IMR-90 (cell line): ENCODE measurements around the gene LRRC4C. TPM values are rescaled to one million over a fixed set of nuclear protein-coding genes. Genes with fewer than 3 reads are reported as not detected.

ENCODE experiments used
- ATAC-seq: fragments of 200-7000 bp; cut with Tn5 transposase; 2 replicates; pipeline ENCODE4 v1.9.1; 2020; ENCODE audit warnings: low read depth, mild to moderate bottlenecking, moderate library complexity
- BruUV-seq: library from RNA; stranded (reverse); fragments of 400-500 nt; replicated peaks from 2 replicates; lab custom pipeline; 2021; lab: Mats Ljungman, UMichigan
- CTCF ChIA-PET: fragments of 300-600 bp; formaldehyde crosslinking; extraction: SDS; loops from one replicate; lab custom pipeline; 2021; ENCODE audit warnings: antibody characterized with exemption; lab: Yijun Ruan, JAX
- POLR2A ChIA-PET: fragments of 300-600 bp; sonication (Branson Sonifier 250); formaldehyde crosslinking; loops from one replicate; lab custom pipeline; 2022; ENCODE audit warnings: antibody characterized with exemption; ENCODE audit not compliant: unreplicated experiment; lab: Charles Lee
- DNase-seq: peaks from one replicate; pipeline ENCODE4 v3.0.0; 2013
- H2AFZ ChIP-seq: replicated peaks from 2 replicates; pipeline ENCODE3; 2013; ENCODE audit warnings: low read length, mild to moderate bottlenecking; ENCODE audit not compliant: poor library complexity
- H2AK5ac ChIP-seq: 2 replicates; pipeline ENCODE4 v1.6.1; 2013; ENCODE audit warnings: low read depth, low read length, inconsistent platforms
- H2AK9ac ChIP-seq: replicated peaks from 2 replicates; pipeline ENCODE3; 2013; ENCODE audit warnings: mild to moderate bottlenecking, low read depth, low read length, moderate library complexity; ENCODE audit not compliant: poor library complexity
- H2BK120ac ChIP-seq: 2 replicates; pipeline ENCODE4 v1.6.1; 2013; ENCODE audit warnings: low read depth, low read length, inconsistent platforms
- H2BK15ac ChIP-seq: 3 replicates; pipeline ENCODE4 v1.6.1; 2013; ENCODE audit warnings: low read depth, low read length, inconsistent platforms
- H2BK20ac ChIP-seq: 2 replicates; pipeline ENCODE4 v1.6.1; 2013; ENCODE audit warnings: low read depth, mild to moderate bottlenecking, inconsistent platforms, low read length, moderate library complexity
- H2BK5ac ChIP-seq: 2 replicates; pipeline ENCODE4 v1.6.1; 2013; ENCODE audit warnings: mild to moderate bottlenecking, low read depth, low read length, inconsistent platforms; ENCODE audit not compliant: poor library complexity, severe bottlenecking
- H3K14ac ChIP-seq: replicated peaks from 2 replicates; pipeline ENCODE4 v1.6.1; 2013; ENCODE audit warnings: low read depth, low read length, inconsistent platforms
- H3K18ac ChIP-seq: 2 replicates; pipeline ENCODE4 v1.6.1; 2013; ENCODE audit warnings: low read depth, low read length, control low read depth
- H3K23ac ChIP-seq: 2 replicates; pipeline ENCODE4 v1.6.1; 2013; ENCODE audit warnings: low read depth, low read length, inconsistent platforms
- H3K27ac ChIP-seq: 2 replicates; pipeline ENCODE4 v1.5.1; 2013; ENCODE audit warnings: mild to moderate bottlenecking, control low read depth, low read length; ENCODE audit not compliant: insufficient read depth
- H3K27me3 ChIP-seq: 2 replicates; pipeline ENCODE4 v1.6.1; 2013; ENCODE audit warnings: low read length; ENCODE audit not compliant: control insufficient read depth, insufficient read depth
- H3K36me3 ChIP-seq: 2 replicates; pipeline ENCODE4 v1.6.1; 2013; ENCODE audit warnings: low read length, mixed read lengths; ENCODE audit not compliant: control insufficient read depth, insufficient read depth
- H3K4ac ChIP-seq: 2 replicates; pipeline ENCODE4 v1.6.1; 2013; ENCODE audit warnings: low read depth, low read length, inconsistent platforms
- H3K4me1 ChIP-seq: 2 replicates; pipeline ENCODE4 v1.6.1; 2013; ENCODE audit warnings: low read length, mixed read lengths; ENCODE audit not compliant: control insufficient read depth, insufficient read depth
- H3K4me2 ChIP-seq: 2 replicates; pipeline ENCODE4 v1.6.1; 2013; ENCODE audit warnings: low read depth, mild to moderate bottlenecking, control low read depth, low read length, moderate library complexity
- H3K4me3 ChIP-seq: 2 replicates; pipeline ENCODE4 v1.5.1; 2013; ENCODE audit warnings: low read depth, mild to moderate bottlenecking, control low read depth, low read length, moderate library complexity; ENCODE audit not compliant: insufficient read depth
- H3K56ac ChIP-seq: 2 replicates; pipeline ENCODE4 v1.6.1; 2013; ENCODE audit warnings: low read length, inconsistent platforms; ENCODE audit not compliant: insufficient read depth; ENCODE audit errors: extremely low read depth
- H3K79me1 ChIP-seq, 2 experiments: 2 replicates each; pipeline ENCODE4 v1.6.1; 2013; ENCODE audit warnings: low read length in 2 of 2, inconsistent platforms in 1 of 2, low read depth in 1 of 2
- H3K9ac ChIP-seq: 2 replicates; pipeline ENCODE4 v1.6.1; 2013; ENCODE audit warnings: low read depth, low read length, control low read depth
- H3K9me1 ChIP-seq: 2 replicates; pipeline ENCODE4 v1.6.1; 2013; ENCODE audit warnings: low read length, inconsistent platforms; ENCODE audit not compliant: insufficient read depth
- H3K9me3 ChIP-seq: 2 replicates; pipeline ENCODE4 v1.6.1; 2013; ENCODE audit warnings: low read length; ENCODE audit not compliant: control insufficient read depth, insufficient read depth
- H4K20me1 ChIP-seq: 2 replicates; pipeline ENCODE4 v1.6.1; 2013; ENCODE audit warnings: low read length, inconsistent platforms; ENCODE audit not compliant: insufficient read depth
- H4K5ac ChIP-seq: 2 replicates; pipeline ENCODE4 v1.6.1; 2013; ENCODE audit warnings: mild to moderate bottlenecking, low read depth, low read length, control low read depth
- H4K8ac ChIP-seq, 2 experiments: 2 replicates each; pipeline ENCODE4 v1.6.1; 2013; ENCODE audit warnings: low read depth in 2 of 2, low read length in 2 of 2, control low read depth in 1 of 2, inconsistent platforms in 1 of 2
- H4K91ac ChIP-seq: 2 replicates; pipeline ENCODE4 v1.6.1; 2013; ENCODE audit warnings: low read depth, low read length, inconsistent platforms; ENCODE audit not compliant: insufficient read depth
- CHD1 ChIP-seq: IDR thresholded peaks from 2 replicates; pipeline ENCODE4 v1.6.1; 2012; ENCODE audit warnings: low read depth, low read length, improper control_type of control experiment
- RCOR1 ChIP-seq: IDR thresholded peaks from 2 replicates; pipeline ENCODE4 v1.6.1; 2012; ENCODE audit warnings: mild to moderate bottlenecking, low read length, improper control_type of control experiment; ENCODE audit not compliant: insufficient replicate concordance
- RFX5 ChIP-seq: IDR thresholded peaks from 2 replicates; pipeline ENCODE4 v1.8.0; 2012; ENCODE audit warnings: low read depth, mild to moderate bottlenecking, low read length, moderate library complexity
- WGBS, 2 experiments: methylation state at CpG; one replicate each; pipeline versions ENCODE4 v1.1.5 to v1.1.7; 2013; ENCODE audit warnings: missing lambda C conversion rate in 2 of 2; ENCODE audit not compliant: insufficient read length in 1 of 2; ENCODE audit errors: extremely low coverage in 2 of 2; 5-methylcytosine and 5-hydroxymethylcytosine counted together
- dilution Hi-C: fragments of 300-500 bp; cut with HindIII; formaldehyde crosslinking; loops from one replicate; pipeline ENCODE4 v1.14.3; 2018; ENCODE audit warnings: low sequenced_read_pairs; ENCODE audit not compliant: unreplicated experiment
- in situ Hi-C: fragments of 300-500 bp; cut with MboI; formaldehyde crosslinking; loops from 3 replicates; pipeline ENCODE4 v1.14.3; 2019; ENCODE audit warnings: low sequenced_read_pairs, inconsistent platforms, mixed read lengths
- intact Hi-C: fragments of 100-400 bp; cut with micrococcal nuclease; formaldehyde crosslinking; loops from 2 replicates; pipeline ENCODE4 v1.10.0; 2022
- polyA plus RNA-seq, 3 experiments: library from polyadenylated mRNA; depleted of rRNA; stranded (reverse); fragments of >200 nt; gene quantifications; 2 replicates each; pipeline ENCODE4 v1.2.3, GENCODE V29; 2012; ENCODE audit warnings: low replicate concordance in 1 of 3
- total RNA-seq: library from RNA; depleted of rRNA; stranded (reverse); fragments of >200 nt; gene quantifications from 2 replicates; pipeline ENCODE4 v1.2.3, GENCODE V29; 2012
- TF ChIP-seq, protein P1 (sequence below): conservative IDR thresholded peaks from 2 replicates; pipeline ENCODE4 v1.5.1; 2012; ENCODE audit warnings: mild to moderate bottlenecking, low read depth, low read length, improper control_type of control experiment

Gene LRRC4C
- total and polyA plus RNA-seq, 2 of the 4 experiments (the other 2 are of a cell fraction) = under 0.01 to 0.03 TPM

DNA sequence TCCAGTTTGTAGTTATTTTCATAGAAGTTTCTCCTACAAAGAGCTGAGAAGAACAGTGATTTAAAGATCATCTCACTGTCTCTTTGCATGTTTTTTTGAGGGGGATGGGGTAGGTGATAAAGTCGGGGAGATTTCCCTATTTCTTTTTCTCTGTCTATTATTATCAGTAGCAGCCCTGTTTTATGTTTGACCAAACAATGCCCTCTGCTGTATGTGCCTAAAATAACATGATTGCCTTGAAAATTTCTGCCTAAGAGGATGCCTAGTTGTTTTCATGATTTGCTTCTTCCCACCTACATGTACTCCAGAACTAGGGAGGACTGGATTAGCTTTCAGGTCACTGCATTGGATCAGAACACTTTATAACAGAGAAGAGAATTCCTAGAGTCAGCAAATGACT lies 1330.2 kb downstream of the LRRC4C start:
- Histone ChIP-seq H3K9me1 (no peaks in the 10 kb centered on the region), H3K18ac (no peak overlapping the region), H2AK5ac (no peak overlapping the region), H2BK5ac (no peak overlapping the region), H3K36me3 (no peaks in the 10 kb centered on the region), H3K9me3 (no peaks in the 10 kb centered on the region), H3K23ac (no peak overlapping the region), H3K4me2 (no peak overlapping the region), H3K4me1 (no peaks in the 10 kb centered on the region), H4K8ac (no peak overlapping the region), H2BK20ac (no peak overlapping the region), H2AFZ (no peak overlapping the region), H3K27ac (no peak overlapping the region), H4K20me1 (no peaks in the 10 kb centered on the region), H2AK9ac (no peak overlapping the region), H3K27me3 (no peaks in the 10 kb centered on the region), H4K5ac (no peak overlapping the region), H3K56ac (no peak overlapping the region), H2BK15ac (no peak overlapping the region), H3K79me1 (no peaks in the 10 kb centered on the region), H3K14ac (no peak overlapping the region), H3K4ac (no peak overlapping the region), H3K4me3 (no peak overlapping the region), H3K9ac (no peak overlapping the region), H4K91ac (no peak overlapping the region), H2BK120ac (no peak overlapping the region)
- no peak for DNase-seq
- dilution Hi-C loops = no loop called here
- TF ChIP-seq RFX5 (no peak), RCOR1 (no peak), CHD1 (no peak)
- TF ChIP-seq, protein P1, sequence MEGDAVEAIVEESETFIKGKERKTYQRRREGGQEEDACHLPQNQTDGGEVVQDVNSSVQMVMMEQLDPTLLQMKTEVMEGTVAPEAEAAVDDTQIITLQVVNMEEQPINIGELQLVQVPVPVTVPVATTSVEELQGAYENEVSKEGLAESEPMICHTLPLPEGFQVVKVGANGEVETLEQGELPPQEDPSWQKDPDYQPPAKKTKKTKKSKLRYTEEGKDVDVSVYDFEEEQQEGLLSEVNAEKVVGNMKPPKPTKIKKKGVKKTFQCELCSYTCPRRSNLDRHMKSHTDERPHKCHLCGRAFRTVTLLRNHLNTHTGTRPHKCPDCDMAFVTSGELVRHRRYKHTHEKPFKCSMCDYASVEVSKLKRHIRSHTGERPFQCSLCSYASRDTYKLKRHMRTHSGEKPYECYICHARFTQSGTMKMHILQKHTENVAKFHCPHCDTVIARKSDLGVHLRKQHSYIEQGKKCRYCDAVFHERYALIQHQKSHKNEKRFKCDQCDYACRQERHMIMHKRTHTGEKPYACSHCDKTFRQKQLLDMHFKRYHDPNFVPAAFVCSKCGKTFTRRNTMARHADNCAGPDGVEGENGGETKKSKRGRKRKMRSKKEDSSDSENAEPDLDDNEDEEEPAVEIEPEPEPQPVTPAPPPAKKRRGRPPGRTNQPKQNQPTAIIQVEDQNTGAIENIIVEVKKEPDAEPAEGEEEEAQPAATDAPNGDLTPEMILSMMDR = 0 out of 2 replicates have a peak, but pooled peaks have one; percentile 13
- in situ Hi-C loops = no loop called here
- intact Hi-C loops = no loop called here
- WGBS, 2 experiments = no CpG with 5 or more reads among the region's 1 CpG
- POLR2A ChIA-PET = no interaction called here
- CTCF ChIA-PET = no interaction called here
- no peak for ATAC-seq
- no TSS peak for BruUV-seq
